Brain microvascular endothelial cell (primary cell): ENCODE data around the gene SNX7.

Experiments
- DNase-seq: peaks from one replicate; pipeline ENCODE4 v3.0.0-alpha.2; 2020
- H3K27ac ChIP-seq: fragments of 250-450 bp; sonication (Bioruptor Pico); 2 replicates; pipeline ENCODE4 v1.5.1; 2020; ENCODE audit warnings: mild to moderate bottlenecking, moderate library complexity
- H3K27me3 ChIP-seq: fragments of 250-450 bp; sonication (Bioruptor Pico); replicated peaks from 2 replicates; pipeline ENCODE4 v1.5.1; 2020; ENCODE audit warnings: mild to moderate bottlenecking
- H3K36me3 ChIP-seq: fragments of 250-450 bp; sonication (Bioruptor Pico); replicated peaks from 2 replicates; pipeline ENCODE4 v1.5.1; 2020; ENCODE audit warnings: mild to moderate bottlenecking
- H3K4me3 ChIP-seq: 2 replicates; pipeline ENCODE4 v1.5.1; 2011; ENCODE audit warnings: low read depth, mild to moderate bottlenecking, control low read depth, low read length, moderate library complexity
- in situ Hi-C: cut with HindIII; loops from 2 replicates; pipeline ENCODE4 v1.10.0; 2017; ENCODE audit warnings: low sequenced_read_pairs, low pct_ligation_motif_present
- TF ChIP-seq, protein P1 (sequence below): IDR thresholded peaks from 2 replicates; pipeline ENCODE4 v1.5.1; 2011; ENCODE audit warnings: low read depth, mild to moderate bottlenecking, moderate library complexity, low read length, control low read depth, inconsistent platforms; ENCODE audit errors: missing control alignments

SNX7 gene

GRCh38 chr1:98754176-98754575, 92.7 kb downstream of the SNX7 start:
- TF ChIP-seq, protein P1, sequence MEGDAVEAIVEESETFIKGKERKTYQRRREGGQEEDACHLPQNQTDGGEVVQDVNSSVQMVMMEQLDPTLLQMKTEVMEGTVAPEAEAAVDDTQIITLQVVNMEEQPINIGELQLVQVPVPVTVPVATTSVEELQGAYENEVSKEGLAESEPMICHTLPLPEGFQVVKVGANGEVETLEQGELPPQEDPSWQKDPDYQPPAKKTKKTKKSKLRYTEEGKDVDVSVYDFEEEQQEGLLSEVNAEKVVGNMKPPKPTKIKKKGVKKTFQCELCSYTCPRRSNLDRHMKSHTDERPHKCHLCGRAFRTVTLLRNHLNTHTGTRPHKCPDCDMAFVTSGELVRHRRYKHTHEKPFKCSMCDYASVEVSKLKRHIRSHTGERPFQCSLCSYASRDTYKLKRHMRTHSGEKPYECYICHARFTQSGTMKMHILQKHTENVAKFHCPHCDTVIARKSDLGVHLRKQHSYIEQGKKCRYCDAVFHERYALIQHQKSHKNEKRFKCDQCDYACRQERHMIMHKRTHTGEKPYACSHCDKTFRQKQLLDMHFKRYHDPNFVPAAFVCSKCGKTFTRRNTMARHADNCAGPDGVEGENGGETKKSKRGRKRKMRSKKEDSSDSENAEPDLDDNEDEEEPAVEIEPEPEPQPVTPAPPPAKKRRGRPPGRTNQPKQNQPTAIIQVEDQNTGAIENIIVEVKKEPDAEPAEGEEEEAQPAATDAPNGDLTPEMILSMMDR: no peak
- Histone ChIP-seq H3K4me3 (no peak overlapping the region), H3K27me3 (no peaks in the 10 kb centered on the region), H3K27ac (no peak overlapping the region), H3K36me3 (no peaks in the 10 kb centered on the region)
- in situ Hi-C loops: no loop called here
- no peak for DNase-seq

GRCh38 chr1:98761219-98761865, 99.8 kb downstream of the SNX7 start:
- Histone ChIP-seq H3K27me3 (no peaks in the 10 kb centered on the region), H3K27ac (no peak overlapping the region), H3K4me3 (no peak overlapping the region), H3K36me3 (no peaks in the 10 kb centered on the region)
- DNase-seq: no peak
- in situ Hi-C loops: no loop called here
- TF ChIP-seq, protein P1: peak; percentile 34

GRCh38 chr1:98763488-98764150, 102.1 kb downstream of the SNX7 start:
- no peaks in the 10 kb centered on the region for H3K36me3 ChIP-seq
- TF ChIP-seq, protein P1: no peak
- no peak overlapping the region for H3K4me3 ChIP-seq
- DNase-seq: no peak
- in situ Hi-C loops: no loop called here
- no peak overlapping the region for H3K27ac ChIP-seq
- H3K27me3 ChIP-seq: no peaks in the 10 kb centered on the region

GRCh38 chr1:98764485-98764884, 103.0 kb downstream of the SNX7 start:
- no peak for DNase-seq
- H3K27ac ChIP-seq: no peak overlapping the region
- no peaks in the 10 kb centered on the region for H3K36me3 ChIP-seq
- TF ChIP-seq, protein P1: no peak
- H3K4me3 ChIP-seq: no peak overlapping the region
- no peaks in the 10 kb centered on the region for H3K27me3 ChIP-seq
- in situ Hi-C loops: no loop called here

GRCh38 chr1:98766255-98766654, 104.7 kb downstream of the SNX7 start:
- in situ Hi-C loops: no loop called here
- TF ChIP-seq, protein P1: no peak

More at GRCh38 chr1:98766255-98766654, 104.7 kb downstream of the SNX7 start:
- Histone ChIP-seq H3K4me3 (no peak overlapping the region), H3K36me3 (no peaks in the 10 kb centered on the region), H3K27ac (no peak overlapping the region), H3K27me3 (no peaks in the 10 kb centered on the region)
- no peak for DNase-seq
